GM18868 (cell line): Measurements from ENCODE around the gene DIO1.

Experiments used
- ATAC-seq: cut with Tn5 transposase; IDR thresholded peaks from one replicate; pipeline ENCODE4 v1.9.1; 2021; ENCODE audit warnings: mild to moderate bottlenecking, moderate library complexity; ENCODE audit not compliant: unreplicated experiment

The DIO1 gene

DNA sequence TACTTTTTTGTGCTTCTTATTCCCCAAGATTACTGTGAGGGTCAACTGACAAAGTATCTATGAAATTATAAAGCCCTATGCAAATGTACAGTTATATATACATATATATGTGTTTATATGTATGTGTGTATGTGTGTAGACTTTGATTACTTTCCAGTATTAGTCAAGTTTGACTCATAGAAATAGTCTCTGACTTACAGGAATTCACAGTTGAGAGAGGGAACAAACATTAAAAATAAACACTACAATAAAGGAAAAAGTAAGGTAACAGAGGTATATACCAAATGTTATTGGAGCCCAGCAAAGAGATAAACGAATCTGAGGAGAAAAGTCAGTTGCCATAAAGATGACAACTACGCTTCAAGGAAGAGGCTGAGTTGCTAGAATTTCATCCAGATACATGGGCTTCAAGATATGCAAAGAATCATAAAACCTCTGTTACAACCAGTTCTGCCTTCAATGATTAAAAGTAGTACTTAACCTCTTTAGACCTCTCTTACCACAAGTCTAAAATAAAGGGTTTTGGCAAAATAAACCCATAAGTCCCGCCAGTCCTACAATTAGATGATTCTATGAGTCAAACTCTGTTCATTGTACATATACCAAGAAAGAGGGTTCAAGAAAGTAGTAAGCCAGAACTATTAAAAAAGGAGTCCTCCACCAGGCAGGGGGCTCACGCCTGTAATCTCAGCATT is 44.3 kb downstream of the DIO1 start:
- no peak for ATAC-seq

DNA sequence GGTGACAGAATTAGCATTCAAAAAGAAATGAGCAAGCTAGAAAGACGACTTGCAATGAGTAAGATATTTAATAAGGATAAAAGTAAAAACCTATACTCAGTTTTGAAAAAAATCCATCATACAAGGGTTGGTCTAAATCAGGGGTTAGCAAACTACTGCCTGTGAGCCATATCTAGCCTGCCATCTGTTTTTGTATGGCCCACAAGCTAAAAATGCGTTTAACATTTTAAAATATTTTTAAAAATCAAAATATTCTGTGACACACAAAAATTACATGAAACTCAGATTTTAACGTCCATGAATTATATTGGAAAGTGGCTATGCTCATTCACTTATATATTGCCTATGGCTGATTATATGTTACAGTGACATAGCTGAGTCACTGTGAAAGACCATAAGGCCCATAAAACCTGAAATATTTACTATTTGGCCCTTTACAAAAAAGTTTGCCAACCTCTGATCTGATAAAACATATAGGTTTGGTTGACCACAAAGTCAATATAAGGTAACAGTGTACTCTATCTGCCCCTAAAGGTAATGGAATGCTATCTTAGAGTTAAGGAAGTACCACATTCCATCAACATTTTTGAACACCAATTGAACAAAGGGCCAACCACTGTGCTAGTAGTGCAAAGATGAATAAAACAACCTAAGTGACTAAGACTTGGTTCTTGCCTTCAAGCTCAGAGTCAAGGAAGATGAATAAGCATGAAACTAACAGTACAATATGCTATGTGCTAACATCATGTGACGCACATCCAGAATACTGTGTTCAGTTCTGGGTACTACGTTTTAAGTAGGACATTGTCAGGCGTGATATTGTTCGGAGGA is 48.4 kb downstream of the DIO1 start:
- ATAC-seq = no peak

DNA sequence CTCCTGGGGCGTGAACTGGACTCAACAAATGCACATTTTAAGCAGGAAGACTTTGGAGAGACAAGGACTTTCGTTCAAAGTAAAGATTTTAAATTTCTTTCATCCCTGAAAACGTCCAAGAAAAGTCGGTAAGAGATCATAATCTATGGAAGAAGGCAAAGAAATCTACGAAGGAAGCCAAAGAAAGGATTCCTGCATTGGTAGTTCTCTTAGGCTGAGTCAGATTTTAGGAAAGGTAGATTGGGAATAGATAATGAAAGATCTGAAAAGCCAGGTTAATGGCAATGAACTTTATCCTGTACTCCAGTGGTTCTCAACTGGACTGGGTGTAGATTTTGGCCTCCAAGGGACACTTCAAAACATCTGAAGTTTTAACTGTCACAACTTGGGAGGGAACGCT is 49.1 kb downstream of the DIO1 start:
- ATAC-seq = no peak

DNA sequence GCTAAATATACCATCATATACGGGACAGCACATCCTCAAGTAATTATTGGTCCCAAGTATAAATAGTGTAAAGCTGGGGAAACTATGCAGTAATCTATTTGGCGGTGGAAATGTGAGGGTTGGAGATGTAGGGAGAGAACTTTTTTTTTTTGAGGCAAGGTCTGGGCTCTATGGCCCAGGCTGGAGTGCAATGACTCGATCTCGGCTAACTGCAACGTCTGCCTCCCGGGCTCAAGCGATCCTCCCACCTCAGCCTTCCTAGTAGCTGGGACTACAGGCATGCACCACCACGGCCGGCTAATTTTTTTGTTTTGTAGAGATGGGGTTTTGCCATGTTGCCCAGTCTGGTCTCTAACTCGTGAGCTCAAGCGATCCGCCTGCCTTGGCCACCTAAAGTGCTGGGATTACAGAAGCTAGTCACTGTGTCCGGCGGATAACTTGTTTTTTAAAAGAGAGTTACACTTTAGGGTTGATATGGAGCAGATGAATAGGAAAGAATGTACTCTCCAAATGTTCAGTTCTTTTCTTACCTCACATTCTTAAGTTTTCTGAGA is 49.6 kb downstream of the DIO1 start:
- ATAC-seq = no peak

DNA sequence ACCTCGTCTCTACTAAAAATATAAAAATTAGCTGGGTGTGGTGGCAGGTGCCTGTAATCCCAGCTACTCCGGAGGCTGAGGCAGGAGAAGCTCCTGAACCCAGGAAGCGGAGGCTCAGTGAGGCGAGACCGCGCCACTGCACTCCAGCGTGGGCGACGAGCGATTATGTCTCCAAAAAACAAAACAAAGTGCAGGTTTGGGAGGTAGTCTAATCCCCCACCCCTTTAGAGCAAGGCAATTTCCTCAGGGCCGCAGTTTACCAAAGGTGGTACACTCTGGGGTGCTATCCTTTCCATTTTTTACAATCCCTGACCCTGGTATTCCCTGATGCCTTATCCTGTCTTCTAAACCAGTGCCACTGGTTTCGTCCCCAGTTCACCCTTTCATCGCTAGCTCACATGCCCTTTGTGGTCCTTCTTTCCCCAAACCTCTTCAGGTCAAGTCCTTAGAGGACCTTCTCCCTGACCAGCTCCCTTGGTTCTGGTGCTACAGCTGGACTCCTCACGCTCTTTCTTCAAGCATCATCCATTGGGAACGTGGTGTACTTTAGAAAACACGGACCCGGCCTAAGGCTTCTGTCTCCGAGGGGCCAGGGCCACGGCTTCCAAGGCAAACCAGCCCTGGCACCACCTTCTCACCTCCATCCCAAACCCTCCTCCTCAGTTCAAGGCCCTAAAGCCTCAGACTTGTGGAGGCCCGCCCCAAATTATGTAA is 50.6 kb downstream of the DIO1 start:
- ATAC-seq = no peak

DNA sequence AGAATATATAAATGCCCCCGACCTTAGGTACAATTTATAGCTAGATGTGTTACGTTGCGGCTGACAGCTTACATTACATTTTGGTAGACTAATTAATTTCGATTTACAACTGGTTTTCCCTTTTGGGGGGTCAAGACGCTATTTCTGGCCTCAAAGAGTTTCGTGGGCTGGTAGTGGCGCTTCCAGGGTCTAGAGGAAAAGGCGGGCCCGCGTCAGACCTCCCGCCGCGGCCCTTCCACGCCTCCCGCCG is 51.1 kb downstream of the DIO1 start:
- ATAC-seq = no peak

DNA sequence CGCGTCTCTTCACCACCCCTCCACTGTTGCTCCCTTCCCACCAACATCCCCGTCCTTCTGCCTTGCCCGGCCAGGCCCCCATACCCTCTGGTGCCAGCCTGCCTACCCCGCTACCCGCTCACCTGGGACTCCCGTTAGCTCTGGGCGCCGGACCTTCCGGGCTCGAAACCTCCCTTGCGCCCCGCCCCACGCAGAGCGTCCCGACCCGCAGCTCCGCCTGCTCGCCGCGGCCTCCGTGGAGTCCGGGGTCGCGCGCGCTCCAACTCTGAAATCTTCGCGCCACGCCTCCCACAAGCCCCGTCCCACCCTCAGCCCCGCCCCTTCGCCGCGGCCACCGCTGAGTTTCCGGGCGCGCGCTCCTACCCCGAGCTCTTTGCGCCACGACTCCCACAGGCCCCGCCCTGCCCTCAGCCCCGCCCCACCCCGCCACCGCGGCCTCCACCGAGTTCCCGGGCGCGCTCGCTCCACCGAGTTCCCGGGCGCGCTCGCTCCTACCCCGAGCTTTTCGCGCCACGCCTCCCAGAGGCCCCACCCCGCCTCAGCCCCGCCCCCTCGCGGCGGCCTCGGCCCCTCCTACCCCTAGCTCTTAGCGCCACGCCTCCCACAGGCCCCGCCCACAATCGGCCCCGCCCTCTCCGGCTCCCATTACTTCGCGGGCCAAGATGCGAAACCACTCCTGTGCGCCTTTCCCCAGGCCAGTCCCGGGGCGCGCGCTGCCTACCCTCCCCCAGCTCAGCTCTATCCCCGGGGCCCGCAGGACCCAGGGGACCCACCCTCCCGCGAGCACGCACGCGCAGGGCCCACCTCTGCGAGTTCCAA is 51.7 kb downstream of the DIO1 start, which contains the start of gene IFT25:
IFT25 (minus strand) TSS at position 267 of the 819 bp plus-strand sequence. CDS start 5,617 bp downstream, outside the sequence.
- peak; percentile 73 for ATAC-seq

DNA sequence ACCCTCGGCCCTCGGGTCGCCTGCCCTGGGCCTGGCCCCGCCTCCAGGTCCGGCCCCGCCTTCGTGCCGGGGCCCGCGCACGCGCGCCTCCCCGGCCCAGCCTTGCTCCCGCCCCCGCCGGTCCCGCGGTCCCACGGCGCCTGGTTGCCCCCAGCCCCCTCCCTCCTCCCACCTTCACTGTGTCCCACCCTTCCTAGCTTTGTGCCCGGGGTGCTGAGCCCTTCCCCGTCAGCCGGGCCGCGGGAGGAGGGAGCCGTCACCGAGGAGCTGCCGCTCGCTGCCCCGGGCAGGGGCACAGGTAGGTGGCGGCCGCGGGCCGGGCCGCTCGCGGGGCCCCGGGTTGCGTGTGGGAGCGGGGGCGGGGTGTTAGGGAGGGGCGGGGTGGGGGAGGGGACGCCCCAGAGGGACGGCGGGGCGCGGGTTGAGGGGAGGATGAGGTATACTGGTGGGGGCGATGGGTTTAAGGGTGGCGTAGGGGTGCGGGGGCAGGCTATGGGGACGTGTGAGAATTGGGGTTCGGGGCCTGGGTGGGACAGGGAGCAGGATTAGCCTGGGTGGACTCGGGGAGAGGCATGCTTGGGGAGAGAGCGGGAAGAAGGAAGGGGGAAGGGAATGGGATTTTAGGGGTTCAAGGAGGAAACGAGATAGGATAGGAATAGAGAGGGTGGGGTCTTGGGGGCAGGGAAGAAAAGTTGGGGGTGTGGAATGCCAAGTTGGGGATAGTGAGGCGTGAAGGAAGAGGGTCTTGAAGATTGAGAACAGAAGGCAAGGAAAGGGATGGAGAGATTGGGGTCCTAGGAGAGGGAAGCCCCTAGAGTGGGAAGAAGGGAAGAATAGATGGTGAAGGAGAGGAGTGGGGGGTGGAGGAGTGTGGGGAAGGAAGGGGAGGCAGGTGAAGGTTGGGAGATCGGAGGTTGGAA is 52.5 kb downstream of the DIO1 start, which contains the start of gene LRRC42:
LRRC42 (plus strand) TSS at position 99 of the 920 bp plus-strand sequence. CDS start 5,650 bp downstream, outside the sequence.
- peak; percentile 64 for ATAC-seq

DNA sequence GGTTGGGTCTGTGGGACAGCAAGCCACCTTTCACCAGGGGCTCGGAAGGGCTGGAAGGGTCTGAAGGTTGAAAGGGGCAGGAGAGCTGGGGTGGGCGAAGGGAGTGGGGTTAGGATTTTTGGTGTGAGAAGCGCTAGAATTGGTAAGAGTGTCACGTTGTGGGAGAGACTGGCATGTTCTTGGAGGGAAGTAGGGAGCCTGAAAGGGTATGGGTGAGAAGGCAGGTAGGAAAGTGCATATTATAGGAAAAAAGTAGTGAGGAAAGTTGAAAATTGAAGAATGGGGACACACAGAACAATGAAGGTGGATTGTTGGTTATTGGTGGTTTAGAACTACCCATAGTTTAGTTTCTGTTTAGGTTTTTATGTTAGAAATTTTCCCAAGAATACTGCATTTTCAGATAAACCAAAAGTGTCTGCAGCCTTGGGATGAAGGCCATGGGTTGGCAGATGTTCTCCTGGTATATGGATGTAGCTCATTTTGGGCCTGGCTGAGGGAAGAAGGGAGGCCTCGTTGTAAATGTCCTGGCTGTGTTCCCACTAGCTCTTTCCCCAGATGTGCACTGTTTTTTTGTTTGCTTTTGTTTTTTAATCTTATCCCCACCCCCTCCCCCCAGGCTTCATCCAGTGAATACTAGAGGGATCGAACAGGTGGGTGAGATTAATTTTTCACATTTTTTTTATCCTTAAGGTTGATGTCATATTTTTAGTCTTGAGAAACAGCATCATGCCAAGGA is 53.4 kb downstream of the DIO1 start:
- no peak for ATAC-seq

DNA sequence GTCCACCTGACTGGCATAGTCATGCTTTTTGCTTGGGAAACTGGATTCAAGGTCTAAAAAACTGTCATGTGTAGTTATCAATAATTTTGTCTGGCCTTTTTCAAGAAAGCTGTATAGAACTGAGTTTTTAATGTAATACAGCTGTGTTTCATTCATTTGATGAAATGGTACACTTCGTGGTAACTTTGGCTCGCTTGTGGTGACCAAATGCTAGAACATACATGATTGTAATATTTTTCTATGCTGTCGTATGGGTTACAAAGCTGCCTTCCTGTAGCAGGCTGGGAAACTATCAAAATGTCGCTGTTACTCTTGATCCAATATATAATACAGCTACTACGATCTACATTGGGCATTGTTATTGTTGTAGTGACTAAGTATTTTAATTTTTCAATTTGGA is 54.3 kb downstream of the DIO1 start:
- no peak for ATAC-seq

DNA sequence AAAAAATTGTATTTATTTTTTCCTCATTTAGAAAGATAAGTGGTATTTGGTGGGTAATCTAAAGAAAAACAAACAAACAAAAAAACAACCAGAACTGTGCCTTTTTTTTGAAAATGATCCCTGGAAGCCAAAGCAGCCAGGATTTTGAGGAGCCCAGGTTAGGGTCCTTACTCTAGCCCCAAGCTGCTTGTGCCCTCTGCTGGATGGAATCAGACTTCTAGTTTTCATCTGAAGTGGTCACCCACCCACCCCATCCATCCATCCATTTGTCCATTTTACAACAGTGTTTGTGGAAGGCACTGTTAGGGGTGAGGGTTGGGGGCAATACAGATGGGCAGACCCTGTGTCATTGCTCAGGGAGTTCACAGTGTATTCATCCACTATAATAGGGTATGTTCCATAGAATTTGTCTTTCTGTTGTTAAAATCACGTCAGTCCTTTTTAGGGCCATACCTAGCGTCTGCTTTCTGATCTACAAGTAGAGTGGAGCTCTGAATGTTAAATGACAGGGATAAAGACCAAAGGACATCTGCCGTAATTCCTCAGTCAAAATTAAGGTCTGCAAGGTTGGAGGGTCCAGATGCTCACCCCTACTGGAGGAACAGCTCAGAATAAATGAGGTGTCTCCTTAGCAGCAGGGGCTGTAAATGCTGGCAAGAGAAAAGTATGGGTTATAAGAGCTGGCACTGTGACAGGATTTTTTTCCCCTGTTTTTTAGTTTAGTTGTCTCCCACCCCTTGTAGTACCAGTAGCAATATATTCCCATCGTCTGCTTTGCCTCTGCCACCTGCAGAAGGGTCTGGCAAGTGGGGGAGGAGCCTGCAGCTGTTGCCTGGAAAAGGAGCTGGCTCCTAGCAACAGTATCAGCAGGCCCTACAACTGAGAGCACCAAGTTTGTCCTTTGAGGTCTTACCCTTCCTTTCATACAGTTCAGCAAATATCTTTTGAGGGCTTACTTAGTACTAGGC is 55.3 kb downstream of the DIO1 start:
- no peak for ATAC-seq

DNA sequence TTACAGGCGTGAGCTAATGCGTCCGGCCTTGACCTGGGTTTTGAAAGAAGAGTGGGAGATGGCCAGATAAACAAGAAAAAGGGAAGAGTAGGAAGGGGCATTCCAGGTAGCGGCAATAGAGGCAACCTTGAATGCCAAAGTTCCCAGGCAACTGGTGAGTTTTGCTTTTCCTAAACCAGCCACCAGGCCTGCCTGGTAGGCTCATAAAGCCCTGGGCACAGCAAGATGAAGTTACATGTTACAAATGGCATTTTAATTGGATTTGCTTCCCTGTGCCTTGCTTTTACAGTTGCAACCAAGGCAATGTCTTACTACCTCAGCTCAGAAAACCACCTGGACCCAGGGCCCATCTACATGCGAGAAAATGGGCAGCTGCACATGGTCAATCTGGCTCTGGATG is 57.7 kb downstream of the DIO1 start:
- no peak for ATAC-seq

DNA sequence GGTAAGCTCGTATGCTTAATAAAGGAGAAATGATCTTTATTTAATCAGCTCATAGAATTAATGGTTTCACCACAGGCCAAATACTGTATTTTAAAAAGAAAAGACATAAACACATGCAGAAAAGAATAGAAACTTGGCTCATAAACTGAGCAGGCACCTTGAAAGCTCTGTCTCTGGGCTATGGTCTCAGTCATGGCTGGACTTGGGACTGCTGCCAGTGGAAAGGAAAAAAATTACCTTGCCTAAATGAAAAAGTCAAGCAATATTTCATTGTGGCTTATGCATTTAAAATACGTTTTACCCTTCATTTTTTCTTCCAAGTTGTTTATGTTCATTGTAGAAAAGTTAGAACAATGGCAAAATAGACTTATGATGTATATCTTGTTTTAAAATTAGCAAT is 60.1 kb downstream of the DIO1 start:
- no peak for ATAC-seq

DNA sequence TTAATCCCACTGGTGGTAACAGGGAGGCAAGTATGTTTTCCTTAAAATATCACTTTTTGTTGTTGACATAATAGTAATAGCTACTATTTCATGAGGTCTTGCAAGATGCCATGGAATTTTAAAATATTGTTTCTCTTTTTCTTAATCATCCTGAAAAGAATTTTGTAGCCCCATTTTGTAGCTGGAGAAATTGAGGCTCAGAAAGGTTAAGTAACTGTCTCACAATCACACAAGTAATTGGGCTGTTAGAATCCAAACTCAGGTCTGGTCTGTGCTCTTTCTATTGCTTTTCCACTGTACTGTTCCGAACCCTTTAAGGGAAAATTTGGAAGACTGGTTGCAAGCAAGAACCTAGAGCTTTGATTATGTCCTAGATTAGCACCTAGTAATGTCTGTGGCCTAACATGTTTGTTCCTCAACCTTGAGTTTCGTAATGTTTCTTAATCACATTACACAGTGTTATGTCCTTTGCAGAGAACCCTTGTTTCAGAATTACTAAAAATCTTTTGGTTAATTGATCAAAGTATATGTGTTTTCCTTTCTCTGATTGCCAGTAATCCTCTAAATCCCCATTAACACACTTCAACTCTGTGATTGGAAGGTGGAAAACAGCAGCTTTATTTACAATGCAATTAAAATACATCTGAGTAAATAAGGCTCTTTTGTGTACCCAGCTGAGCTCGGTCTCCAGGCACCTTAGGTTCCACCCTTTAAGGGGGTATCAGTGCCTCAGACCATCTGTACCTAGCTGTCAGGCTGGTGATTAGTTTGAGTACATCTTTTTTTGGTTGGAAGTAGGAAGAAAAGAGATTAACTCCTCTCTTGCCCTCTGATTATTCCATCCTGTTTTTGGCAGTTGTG is 62.6 kb downstream of the DIO1 start:
- ATAC-seq = no peak

DNA sequence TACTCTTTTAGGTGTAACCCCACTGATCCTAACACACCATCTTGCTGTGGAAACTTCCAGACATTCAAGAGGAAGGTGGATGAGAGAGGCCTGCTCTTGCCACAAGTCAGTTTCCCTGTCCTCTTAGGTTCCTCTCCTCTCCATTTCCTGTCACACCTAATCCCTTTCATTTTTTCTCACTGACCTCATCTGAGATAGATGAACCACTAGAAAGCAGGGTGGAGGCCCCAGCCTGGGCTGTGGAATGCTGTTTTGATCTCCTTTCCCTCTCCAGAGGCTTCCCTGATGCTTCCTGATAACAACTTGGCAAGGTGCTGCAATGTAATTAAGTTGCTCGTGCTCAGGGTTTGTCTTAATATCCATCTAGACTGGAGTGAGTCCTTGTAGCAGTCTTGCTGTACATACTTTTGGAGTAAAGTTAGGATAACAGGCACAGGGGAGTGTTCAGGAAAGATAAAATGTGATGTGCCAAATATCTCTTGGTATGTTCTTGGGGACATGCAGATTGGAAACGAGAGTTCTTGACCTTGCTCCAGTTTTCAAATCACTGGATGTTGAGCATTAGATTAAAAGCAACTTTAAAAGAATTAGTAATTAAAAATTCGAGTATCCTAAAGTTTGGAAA is 63.3 kb downstream of the DIO1 start:
- no peak for ATAC-seq

DNA sequence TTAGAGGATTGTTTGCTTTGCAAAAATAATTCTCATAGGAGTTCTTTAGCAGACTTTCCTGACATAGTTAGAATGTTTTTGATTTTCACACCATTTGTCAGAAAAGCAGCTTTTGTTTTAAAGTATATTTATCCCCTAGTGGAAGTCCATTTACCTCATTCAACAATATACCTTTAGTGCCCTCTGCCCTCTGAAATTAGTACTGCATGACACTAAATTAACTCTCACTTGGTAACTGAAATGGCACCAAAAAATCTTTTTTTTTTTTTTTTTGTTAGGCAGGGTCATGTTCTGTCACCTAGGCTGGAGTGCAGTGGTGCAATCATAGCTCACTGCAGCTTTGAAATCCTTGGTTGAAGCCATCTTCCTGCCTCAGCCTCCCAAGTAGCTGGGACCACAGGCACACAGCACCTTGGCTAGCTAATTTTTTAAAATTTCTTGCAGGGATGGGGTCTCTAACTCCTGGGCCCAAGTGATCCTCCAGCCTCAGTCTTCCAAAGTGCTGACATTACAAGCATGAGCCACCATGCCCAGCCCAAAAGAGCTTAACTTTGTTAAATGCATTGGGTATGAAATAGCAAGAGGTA is 65.8 kb downstream of the DIO1 start:
- no peak for ATAC-seq
